Sigmoid colon (tissue), 7 donors: ENCODE measurements around the gene RAB6B. TPM values are rescaled to one million over a fixed set of nuclear protein-coding genes. Genes with fewer than 3 reads are reported as not detected.

Experiments
- DNase-seq: peaks from one replicate; pipeline ENCODE4 v3.0.0-alpha.2; 2019
- H3K27ac ChIP-seq, 4 donors: fragments of 200-600 bp; sonication (generic); one replicate each; pipeline ENCODE4 v1.5.1; 2016 to 2019; ENCODE audit warnings: mild to moderate bottlenecking in 1 of 4
- H3K27me3 ChIP-seq, 3 donors: fragments of 200-600 bp; sonication (generic); one replicate each; pipeline ENCODE4 v1.5.1; 2019; ENCODE audit warnings: mild to moderate bottlenecking in 1 of 3
- H3K36me3 ChIP-seq, 4 donors: fragments of 200-600 bp; sonication (generic); one replicate each; pipeline ENCODE4 v1.5.1; 2016 to 2019
- H3K4me1 ChIP-seq, 4 donors: fragments of 200-600 bp; sonication (generic); one replicate each; pipeline ENCODE4 v1.5.1; 2017 to 2019
- H3K4me3 ChIP-seq, 4 donors: fragments of 200-600 bp; sonication (generic); one replicate each; pipeline ENCODE4 v1.5.1; 2017 to 2019; ENCODE audit warnings: mild to moderate bottlenecking in 2 of 4, moderate library complexity in 1 of 4
- H3K9me3 ChIP-seq, 4 donors: fragments of 200-600 bp in 3 of 4; sonication (generic) in 3 of 4; one replicate each; pipeline versions ENCODE4 v1.5.1 to v1.6.1; 2013 to 2019
- EP300 ChIP-seq, 4 donors: sonication (generic); formaldehyde crosslinking; IDR thresholded peaks; one replicate each; pipeline ENCODE4 v1.6.1; 2017; ENCODE audit warnings: antibody characterized with exemption in 4 of 4
- POLR2A ChIP-seq, 2 donors: fragments of 450-650 bp; IDR thresholded peaks; one replicate each; pipeline ENCODE4 v1.6.1; 2016; ENCODE audit warnings: antibody characterized with exemption in 2 of 2, mild to moderate bottlenecking in 2 of 2, moderate library complexity in 2 of 2
- POLR2AphosphoS5 ChIP-seq, 4 donors: sonication (generic); formaldehyde crosslinking; IDR thresholded peaks; one replicate each; pipeline ENCODE4 v1.6.1; 2017; ENCODE audit warnings: antibody characterized with exemption in 4 of 4
- WGBS, 2 donors: extraction: QIAGEN DNeasy Blood & Tissue Kit; methylation state at CpG; one replicate each; pipeline ENCODE4 v1.1.7; 2013; 5-methylcytosine and 5-hydroxymethylcytosine counted together
- intact Hi-C: fragments of 100-400 bp; cut with DNase I; formaldehyde crosslinking; loops from one replicate; pipeline ENCODE4 v1.15.1; 2023
- polyA plus RNA-seq, 3 donors: library from polyadenylated mRNA; stranded (reverse); fragments of 200-250 nt; gene quantifications; one replicate each; pipeline ENCODE4 v1.2.3, GENCODE V29; 2013
- total RNA-seq, 4 donors: library from RNA; depleted of rRNA; stranded (reverse); fragments of >200 nt; gene quantifications; one replicate each; pipeline ENCODE4 v1.1.0, GENCODE V29; 2016
- TF ChIP-seq, protein P1 (sequence below), 4 experiments: fragments of 450-650 bp in 3 of 4; fragments of 200-600 bp in 1 of 4; IDR thresholded peaks; one replicate each; pipeline ENCODE4 v1.5.1; 2016 to 2019; ENCODE audit warnings: antibody characterized with exemption in 4 of 4, mild to moderate bottlenecking in 3 of 4, moderate library complexity in 2 of 4
- donor health status: healthy with polysubstance abuse.
- donor health status: Bipolar disorder and iron deficiency.
- donor health status: healthy.

RAB6B gene
- total and polyA plus RNA-seq, 7 donors = 0.60 to 19.7 (median 5.2) TPM

DNA sequence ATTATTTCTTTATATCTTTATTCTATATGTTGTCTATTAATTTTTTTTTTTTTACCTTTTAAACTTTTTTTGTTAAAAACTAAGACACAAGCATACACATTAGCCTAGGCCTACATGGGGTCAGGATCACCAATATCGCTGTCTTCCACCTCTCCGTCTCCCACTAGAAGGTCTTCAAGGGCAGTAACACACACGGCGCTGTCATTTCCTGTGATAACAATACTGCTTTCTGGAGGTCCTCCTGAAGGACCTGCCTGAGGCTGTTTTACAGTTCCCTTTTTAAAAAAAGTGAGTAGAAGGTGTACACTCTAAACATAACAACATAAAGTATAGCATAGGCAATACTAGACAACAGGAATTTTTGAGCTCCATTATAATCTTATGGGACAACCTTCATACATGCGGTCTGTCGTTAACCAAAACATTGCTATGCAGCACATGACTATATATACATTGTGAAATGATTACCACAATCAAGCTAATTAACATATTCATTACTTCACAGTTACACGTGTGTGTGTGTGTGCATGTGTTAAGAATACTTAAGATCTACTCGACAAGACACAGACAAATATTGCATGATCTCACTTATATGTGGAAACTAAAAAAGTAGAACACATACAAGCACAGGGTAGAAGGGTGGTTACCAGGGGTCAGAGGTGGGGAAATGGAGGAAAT, 20.8 kb downstream of the RAB6B start:
- TF ChIP-seq POLR2A (IDR thresholded peaks at IDR 0.05) = no peak
- TF ChIP-seq POLR2AphosphoS5 (IDR thresholded peaks at IDR 0.05) = no peak
- TF ChIP-seq, protein P1, sequence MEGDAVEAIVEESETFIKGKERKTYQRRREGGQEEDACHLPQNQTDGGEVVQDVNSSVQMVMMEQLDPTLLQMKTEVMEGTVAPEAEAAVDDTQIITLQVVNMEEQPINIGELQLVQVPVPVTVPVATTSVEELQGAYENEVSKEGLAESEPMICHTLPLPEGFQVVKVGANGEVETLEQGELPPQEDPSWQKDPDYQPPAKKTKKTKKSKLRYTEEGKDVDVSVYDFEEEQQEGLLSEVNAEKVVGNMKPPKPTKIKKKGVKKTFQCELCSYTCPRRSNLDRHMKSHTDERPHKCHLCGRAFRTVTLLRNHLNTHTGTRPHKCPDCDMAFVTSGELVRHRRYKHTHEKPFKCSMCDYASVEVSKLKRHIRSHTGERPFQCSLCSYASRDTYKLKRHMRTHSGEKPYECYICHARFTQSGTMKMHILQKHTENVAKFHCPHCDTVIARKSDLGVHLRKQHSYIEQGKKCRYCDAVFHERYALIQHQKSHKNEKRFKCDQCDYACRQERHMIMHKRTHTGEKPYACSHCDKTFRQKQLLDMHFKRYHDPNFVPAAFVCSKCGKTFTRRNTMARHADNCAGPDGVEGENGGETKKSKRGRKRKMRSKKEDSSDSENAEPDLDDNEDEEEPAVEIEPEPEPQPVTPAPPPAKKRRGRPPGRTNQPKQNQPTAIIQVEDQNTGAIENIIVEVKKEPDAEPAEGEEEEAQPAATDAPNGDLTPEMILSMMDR (IDR thresholded peaks at IDR 0.05) = no peak
- no peak for TF ChIP-seq EP300 (IDR thresholded peaks at IDR 0.05)
- intact Hi-C loops = no loop called here
- H3K36me3 ChIP-seq = no peaks in the 10 kb centered on the region

DNA sequence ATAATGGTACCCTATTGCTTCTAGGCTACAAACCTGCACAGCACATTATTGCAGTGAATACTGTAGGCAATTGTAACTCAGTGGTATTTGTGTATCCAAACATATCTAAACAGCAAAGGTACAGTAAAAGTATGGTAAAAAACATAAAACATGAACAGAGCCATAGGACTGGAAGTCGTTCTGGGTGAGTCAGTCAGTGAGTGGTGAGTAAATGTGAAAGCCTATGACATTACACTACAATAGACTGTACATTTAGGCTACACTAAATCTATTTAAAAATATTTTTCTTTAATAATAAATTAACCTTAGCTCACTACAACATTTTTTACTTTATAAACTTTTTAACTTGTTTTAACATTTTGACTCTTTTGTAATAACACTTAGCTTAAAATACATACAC, 21.3 kb downstream of the RAB6B start:
- intact Hi-C loops = no loop called here
- WGBS, 2 donors = 29 to 68% methylated on average over 1 of the region's 1 CpG
- Histone ChIP-seq H3K27ac (no peak overlapping the region), H3K9me3 (peaks cover 0 to 7% (median under 1%) of the 10 kb centered on the region in 4 donors), H3K4me3 (no peak overlapping the region), H3K4me1 (peaks cover 0 to 2% (median under 1%) of the 10 kb centered on the region in 4 donors), H3K27me3 (no peaks in the 10 kb centered on the region), H3K36me3 (no peaks in the 10 kb centered on the region)
- no peak for DNase-seq
- TF ChIP-seq EP300 (IDR thresholded peaks at IDR 0.05) (no peak), POLR2AphosphoS5 (IDR thresholded peaks at IDR 0.05) (no peak), POLR2A (IDR thresholded peaks at IDR 0.05) (no peak)
- TF ChIP-seq, protein P1 (IDR thresholded peaks at IDR 0.05) = no peak

More for the DNA sequence above, 20.8 kb downstream of the RAB6B start:
- no peak overlapping the region for H3K4me3 ChIP-seq
- DNase-seq = peak; percentile 2
- H3K27me3 ChIP-seq = no peaks in the 10 kb centered on the region
- no peak overlapping the region for H3K27ac ChIP-seq
- peaks cover 0 to 7% (median 1%) of the 10 kb centered on the region in 4 donors for H3K9me3 ChIP-seq
- 75 to 80% methylated on average over 8 of the region's 8 CpGs for WGBS, 2 donors
- no peaks in the 10 kb centered on the region for H3K4me1 ChIP-seq

DNA sequence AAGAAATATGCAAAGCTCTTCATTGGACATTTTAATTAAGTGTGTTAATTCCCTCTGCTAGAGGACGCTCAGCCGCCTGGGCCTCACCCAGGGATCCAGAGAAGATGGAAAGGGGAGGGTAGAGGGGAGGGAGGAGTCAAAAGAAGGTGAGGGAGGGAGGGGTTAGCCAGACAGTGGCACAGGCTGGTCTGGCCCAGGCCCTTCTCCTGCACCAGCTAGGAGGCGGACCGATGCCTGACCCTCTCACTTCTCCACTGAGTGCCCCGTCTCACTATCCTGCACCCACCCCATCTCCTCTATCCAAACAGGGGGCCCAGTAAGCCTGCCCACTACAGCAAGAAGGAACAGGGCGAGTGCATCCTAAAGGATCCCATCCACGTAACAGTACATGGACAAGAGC, 22.9 kb downstream of the RAB6B start:
- no peak for DNase-seq
- H3K36me3 ChIP-seq = no peaks in the 10 kb centered on the region

DNA sequence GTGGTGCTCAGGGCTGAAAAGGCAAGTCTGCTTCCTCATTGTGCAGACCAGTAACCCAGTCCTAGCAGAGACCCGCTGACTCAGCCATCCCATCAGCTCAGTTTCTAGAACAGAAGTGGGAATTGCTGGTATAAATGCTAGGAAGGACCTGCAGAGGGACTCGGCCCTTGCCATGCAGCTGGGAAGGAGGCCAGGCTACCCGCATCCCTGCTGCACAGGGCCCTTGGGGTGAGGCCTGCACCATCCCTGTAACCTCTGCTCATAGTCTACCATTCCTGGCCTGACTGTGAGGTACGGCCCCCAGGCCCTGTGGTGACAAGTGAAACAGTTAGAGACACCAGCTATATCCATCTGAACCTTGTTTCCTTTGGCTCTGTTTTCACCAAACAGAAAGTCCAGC, 23.5 kb downstream of the RAB6B start:
- no peak overlapping the region for H3K27ac ChIP-seq
- TF ChIP-seq POLR2AphosphoS5 (IDR thresholded peaks at IDR 0.05) (no peak), EP300 (IDR thresholded peaks at IDR 0.05) (no peak), POLR2A (IDR thresholded peaks at IDR 0.05) (no peak)
- TF ChIP-seq, protein P1 (IDR thresholded peaks at IDR 0.05) = no peak
- H3K4me3 ChIP-seq = no peak overlapping the region
- no peaks in the 10 kb centered on the region for H3K27me3 ChIP-seq
- WGBS, 2 donors = 86 to 87% methylated on average over 4 of the region's 4 CpGs
- DNase-seq = no peak
- H3K9me3 ChIP-seq = no peaks in the 10 kb centered on the region
- intact Hi-C loops = no loop called here
- no peaks in the 10 kb centered on the region for H3K36me3 ChIP-seq
- H3K4me1 ChIP-seq = peaks cover 0 to 16% (median 5%) of the 10 kb centered on the region in 4 donors

More for the DNA sequence above, 22.9 kb downstream of the RAB6B start:
- peaks cover 0 to 16% (median 5%) of the 10 kb centered on the region in 4 donors for H3K4me1 ChIP-seq
- H3K9me3 ChIP-seq = no peaks in the 10 kb centered on the region
- no peak overlapping the region for H3K4me3 ChIP-seq
- TF ChIP-seq POLR2A (IDR thresholded peaks at IDR 0.05) (no peak), EP300 (IDR thresholded peaks at IDR 0.05) (no peak), POLR2AphosphoS5 (IDR thresholded peaks at IDR 0.05) (no peak)
- TF ChIP-seq, protein P1 (IDR thresholded peaks at IDR 0.05) = no peak
- WGBS, 2 donors = 87 to 89% methylated on average over 7 of the region's 7 CpGs
- H3K27me3 ChIP-seq = no peaks in the 10 kb centered on the region
- intact Hi-C loops = no loop called here
- H3K27ac ChIP-seq = no peak overlapping the region
